ENCODE results near the gene ZSCAN12. TPM values are rescaled to one million over a fixed set of nuclear protein-coding genes. Genes with fewer than 3 reads are reported as not detected.

ZSCAN12 gene
- total RNA-seq, 1 experiment from 2014 or later = 7.8 TPM

GRCh38 chr6:28371706-28372451, 27.7 kb downstream of the ZSCAN12 start:
- no peaks in the 10 kb centered on the region for H3K36me3 Mint-ChIP-seq
- TF ChIP-seq, protein P1, sequence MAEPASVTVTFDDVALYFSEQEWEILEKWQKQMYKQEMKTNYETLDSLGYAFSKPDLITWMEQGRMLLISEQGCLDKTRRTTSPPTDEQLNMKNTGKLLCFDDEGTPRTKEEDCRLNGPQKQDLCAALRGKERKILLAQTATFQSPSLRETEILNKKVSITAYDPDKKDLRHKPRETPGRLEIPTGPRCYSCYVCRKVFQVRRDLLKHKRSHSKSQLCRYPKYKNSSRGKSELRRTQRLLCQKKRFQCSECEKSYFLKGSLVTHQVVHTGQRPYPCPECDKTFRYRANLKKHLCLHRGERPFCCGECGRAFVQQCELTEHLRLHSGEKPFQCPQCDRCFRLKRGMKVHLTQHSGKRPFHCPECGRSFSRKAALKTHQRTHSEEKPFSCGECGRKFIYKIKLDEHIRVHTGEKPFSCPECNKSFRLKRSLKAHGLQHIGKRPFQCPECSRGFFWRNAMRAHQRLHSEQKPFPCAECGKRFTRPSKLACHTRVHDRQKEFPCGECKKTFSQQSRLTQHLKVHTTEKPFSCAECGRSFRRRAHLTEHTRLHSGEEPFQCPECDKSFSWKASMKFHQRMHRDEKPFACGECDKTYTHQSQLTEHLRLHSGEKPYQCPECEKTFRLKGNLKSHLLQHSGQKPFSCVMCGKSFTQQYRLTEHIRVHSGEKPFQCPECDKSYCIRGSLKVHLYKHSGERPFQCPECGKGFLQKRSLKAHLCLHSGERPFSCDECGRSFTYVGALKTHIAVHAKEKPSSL (CRISPR knock-in tag; conservative IDR thresholded peaks at IDR 0.05) = no peak
- no peak for TF ChIP-seq ZNF281 (CRISPR knock-in tag; IDR thresholded peaks at IDR 0.05)
- TF ChIP-seq, protein P2, sequence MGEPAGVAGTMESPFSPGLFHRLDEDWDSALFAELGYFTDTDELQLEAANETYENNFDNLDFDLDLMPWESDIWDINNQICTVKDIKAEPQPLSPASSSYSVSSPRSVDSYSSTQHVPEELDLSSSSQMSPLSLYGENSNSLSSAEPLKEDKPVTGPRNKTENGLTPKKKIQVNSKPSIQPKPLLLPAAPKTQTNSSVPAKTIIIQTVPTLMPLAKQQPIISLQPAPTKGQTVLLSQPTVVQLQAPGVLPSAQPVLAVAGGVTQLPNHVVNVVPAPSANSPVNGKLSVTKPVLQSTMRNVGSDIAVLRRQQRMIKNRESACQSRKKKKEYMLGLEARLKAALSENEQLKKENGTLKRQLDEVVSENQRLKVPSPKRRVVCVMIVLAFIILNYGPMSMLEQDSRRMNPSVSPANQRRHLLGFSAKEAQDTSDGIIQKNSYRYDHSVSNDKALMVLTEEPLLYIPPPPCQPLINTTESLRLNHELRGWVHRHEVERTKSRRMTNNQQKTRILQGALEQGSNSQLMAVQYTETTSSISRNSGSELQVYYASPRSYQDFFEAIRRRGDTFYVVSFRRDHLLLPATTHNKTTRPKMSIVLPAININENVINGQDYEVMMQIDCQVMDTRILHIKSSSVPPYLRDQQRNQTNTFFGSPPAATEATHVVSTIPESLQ (CRISPR knock-in tag; IDR thresholded peaks at IDR 0.05) = no peak
- no peak for TF ChIP-seq NR3C1 (CRISPR knock-in tag; conservative IDR thresholded peaks at IDR 0.05; ENCODE audit: low read depth)
- H3K27ac Mint-ChIP-seq = no peak overlapping the region
- no peak overlapping the region for H3K4me3 Mint-ChIP-seq
- ChIA-PET CTCF (interaction anchor here (1.8 kb wide), 1 partner anchor 16 kb away, joined by 12 read pairs; no protein-coding TSS in a partner anchor), POLR2A (interaction anchor here (0.7 kb wide), 1 partner anchor 534 kb away, joined by 3 read pairs; a partner anchor contains a TSS)
- no peaks in the 10 kb centered on the region for H3K4me1 Mint-ChIP-seq
- ATAC-seq (no peak), DNase-seq (ENCODE audit: low spot score) (no peak)
- no peaks in the 10 kb centered on the region for H3K27me3 Mint-ChIP-seq (ENCODE audit: low read depth)
- H3K9me3 Mint-ChIP-seq = no peaks in the 10 kb centered on the region

DNA sequence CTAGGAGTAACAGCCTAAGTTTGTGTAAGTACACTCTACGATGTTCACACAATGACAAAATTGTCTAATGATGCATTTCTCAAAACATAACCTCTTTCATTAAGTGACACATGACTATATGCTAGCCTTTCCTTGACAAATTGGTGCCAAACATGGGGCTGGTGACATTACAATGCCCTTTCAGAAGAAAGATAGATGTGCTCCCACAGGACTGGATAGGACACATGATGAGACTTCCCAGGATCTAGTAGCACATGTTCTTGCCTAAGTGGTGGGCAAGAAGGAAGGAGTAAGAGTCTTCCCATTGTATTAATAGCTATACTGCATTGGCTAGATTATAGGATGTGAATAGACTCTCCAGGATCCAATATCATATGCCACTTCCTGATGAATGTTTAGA, 28.3 kb downstream of the ZSCAN12 start:
- CTCF ChIA-PET = interaction anchor here (1.8 kb wide), 1 partner anchor 15 kb away, joined by 12 read pairs; no protein-coding TSS in a partner anchor
- no peak for TF ChIP-seq SMAD3 (CRISPR knock-in tag; IDR thresholded peaks at IDR 0.05; ENCODE audit: borderline replicate concordance)
- no peak for TF ChIP-seq SMAD4 (CRISPR knock-in tag; IDR thresholded peaks at IDR 0.05)
- TF ChIP-seq, protein P3, sequence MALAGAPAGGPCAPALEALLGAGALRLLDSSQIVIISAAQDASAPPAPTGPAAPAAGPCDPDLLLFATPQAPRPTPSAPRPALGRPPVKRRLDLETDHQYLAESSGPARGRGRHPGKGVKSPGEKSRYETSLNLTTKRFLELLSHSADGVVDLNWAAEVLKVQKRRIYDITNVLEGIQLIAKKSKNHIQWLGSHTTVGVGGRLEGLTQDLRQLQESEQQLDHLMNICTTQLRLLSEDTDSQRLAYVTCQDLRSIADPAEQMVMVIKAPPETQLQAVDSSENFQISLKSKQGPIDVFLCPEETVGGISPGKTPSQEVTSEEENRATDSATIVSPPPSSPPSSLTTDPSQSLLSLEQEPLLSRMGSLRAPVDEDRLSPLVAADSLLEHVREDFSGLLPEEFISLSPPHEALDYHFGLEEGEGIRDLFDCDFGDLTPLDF (CRISPR knock-in tag; IDR thresholded peaks at IDR 0.05) = no peak
- no peak for TF ChIP-seq IRF2 (CRISPR knock-in tag; IDR thresholded peaks at IDR 0.05; ENCODE audit: borderline replicate concordance, low read depth)
- no peak for TF ChIP-seq ARID4B (CRISPR knock-in tag; IDR thresholded peaks at IDR 0.05; ENCODE audit: borderline replicate concordance)
- no peak for TF ChIP-seq RELA (CRISPR knock-in tag; IDR thresholded peaks at IDR 0.05; ENCODE audit: borderline replicate concordance)
- TF ChIP-seq ZNF281 (CRISPR knock-in tag; IDR thresholded peaks at IDR 0.05) = no peak
- no peak for TF ChIP-seq CBFB (CRISPR knock-in tag; IDR thresholded peaks at IDR 0.05; ENCODE audit: low read depth)
- no peak for TF ChIP-seq ETV6 (CRISPR knock-in tag; IDR thresholded peaks at IDR 0.05)
- TF ChIP-seq ZNF396 (CRISPR knock-in tag; IDR thresholded peaks at IDR 0.05; ENCODE audit: borderline replicate concordance) = no peak
- TF ChIP-seq NR2C2 (CRISPR knock-in tag; IDR thresholded peaks at IDR 0.05) = no peak
- no peak for TF ChIP-seq ZNF423 (CRISPR knock-in tag; IDR thresholded peaks at IDR 0.05)
- no peak for ATAC-seq
- no peaks in the 10 kb centered on the region for H3K27me3 Mint-ChIP-seq (ENCODE audit: low read depth)
- H3K27ac Mint-ChIP-seq = no peak overlapping the region
- no peak overlapping the region for H3K4me3 Mint-ChIP-seq
- no peaks in the 10 kb centered on the region for H3K9me3 Mint-ChIP-seq
- H3K4me1 Mint-ChIP-seq = no peaks in the 10 kb centered on the region
- DNase-seq (ENCODE audit: low spot score) = no peak
- peaks cover 4% of the 10 kb centered on the region; the same call in 1 of the 2 replicates for H3K36me3 Mint-ChIP-seq
- POLR2A ChIA-PET = interaction anchor here (0.7 kb wide), 1 partner anchor 533 kb away, joined by 3 read pairs; a partner anchor contains a TSS
